Measurements from ENCODE around the gene LRIG1.

LRIG1 gene

GRCh38 chr3:66355394-66355793, 145.4 kb downstream of the LRIG1 start:
- no peaks in the 10 kb centered on the region for H3K27me3 ChIP-seq (ENCODE audit: control insufficient read depth, insufficient read depth, low read length)
- no peaks in the 10 kb centered on the region for H3K4me1 ChIP-seq (ENCODE audit: control insufficient read depth, insufficient read depth, low read length)
- H3K9ac ChIP-seq (ENCODE audit: low read length) = no peak overlapping the region
- no peak overlapping the region for H3K4me3 ChIP-seq (ENCODE audit: low read length)
- no peaks in the 10 kb centered on the region for H3K36me3 ChIP-seq (ENCODE audit: control insufficient read depth, insufficient read depth, low read length)
- no peaks in the 10 kb centered on the region for H3K9me3 ChIP-seq (ENCODE audit: control insufficient read depth, low read length)

GRCh38 chr3:66354001-66354400, 146.8 kb downstream of the LRIG1 start:
- Histone ChIP-seq H3K27me3 (ENCODE audit: control insufficient read depth, insufficient read depth, low read length) (no peaks in the 10 kb centered on the region), H3K4me3 (ENCODE audit: low read length) (no peak overlapping the region), H3K36me3 (ENCODE audit: control insufficient read depth, insufficient read depth, low read length) (no peaks in the 10 kb centered on the region), H3K4me1 (ENCODE audit: control insufficient read depth, insufficient read depth, low read length) (no peaks in the 10 kb centered on the region), H3K9ac (ENCODE audit: low read length) (no peak overlapping the region), H3K9me3 (ENCODE audit: control insufficient read depth, low read length) (no peaks in the 10 kb centered on the region)

GRCh38 chr3:66353530-66353929, 147.3 kb downstream of the LRIG1 start:
- H3K4me1 ChIP-seq (ENCODE audit: control insufficient read depth, insufficient read depth, low read length) = no peaks in the 10 kb centered on the region

GRCh38 chr3:66353039-66353438, 147.8 kb downstream of the LRIG1 start:
- Histone ChIP-seq H3K27me3 (ENCODE audit: control insufficient read depth, insufficient read depth, low read length) (no peaks in the 10 kb centered on the region), H3K4me3 (ENCODE audit: low read length) (no peak overlapping the region), H3K9me3 (ENCODE audit: control insufficient read depth, low read length) (no peaks in the 10 kb centered on the region), H3K4me1 (ENCODE audit: control insufficient read depth, insufficient read depth, low read length) (no peaks in the 10 kb centered on the region), H3K36me3 (ENCODE audit: control insufficient read depth, insufficient read depth, low read length) (no peaks in the 10 kb centered on the region), H3K9ac (ENCODE audit: low read length) (no peak overlapping the region)

More at GRCh38 chr3:66353530-66353929, 147.3 kb downstream of the LRIG1 start:
- Histone ChIP-seq H3K36me3 (ENCODE audit: control insufficient read depth, insufficient read depth, low read length) (no peaks in the 10 kb centered on the region), H3K9me3 (ENCODE audit: control insufficient read depth, low read length) (no peaks in the 10 kb centered on the region), H3K4me3 (ENCODE audit: low read length) (no peak overlapping the region), H3K9ac (ENCODE audit: low read length) (no peak overlapping the region), H3K27me3 (ENCODE audit: control insufficient read depth, insufficient read depth, low read length) (no peaks in the 10 kb centered on the region)

GRCh38 chr3:66350601-66351000, 150.2 kb downstream of the LRIG1 start:
- no peaks in the 10 kb centered on the region for H3K9me3 ChIP-seq (ENCODE audit: control insufficient read depth, low read length)
- H3K36me3 ChIP-seq (ENCODE audit: control insufficient read depth, insufficient read depth, low read length) = no peaks in the 10 kb centered on the region
- H3K9ac ChIP-seq (ENCODE audit: low read length) = no peak overlapping the region
- no peak overlapping the region for H3K4me3 ChIP-seq (ENCODE audit: low read length)
- H3K27me3 ChIP-seq (ENCODE audit: control insufficient read depth, insufficient read depth, low read length) = no peaks in the 10 kb centered on the region
- H3K4me1 ChIP-seq (ENCODE audit: control insufficient read depth, insufficient read depth, low read length) = peaks cover under 1% of the 10 kb centered on the region

GRCh38 chr3:66348704-66349103, 152.1 kb downstream of the LRIG1 start:
- Histone ChIP-seq H3K36me3 (ENCODE audit: control insufficient read depth, insufficient read depth, low read length) (no peaks in the 10 kb centered on the region), H3K4me1 (ENCODE audit: control insufficient read depth, insufficient read depth, low read length) (peaks cover 13% of the 10 kb centered on the region), H3K27me3 (ENCODE audit: control insufficient read depth, insufficient read depth, low read length) (no peaks in the 10 kb centered on the region), H3K4me3 (ENCODE audit: low read length) (no peak overlapping the region), H3K9ac (ENCODE audit: low read length) (no peak overlapping the region), H3K9me3 (ENCODE audit: control insufficient read depth, low read length) (no peaks in the 10 kb centered on the region)

GRCh38 chr3:66344848-66345578, 155.8 kb downstream of the LRIG1 start:
- Histone ChIP-seq H3K4me3 (ENCODE audit: low read length) (no peak overlapping the region), H3K9ac (ENCODE audit: low read length) (no peak overlapping the region), H3K27me3 (ENCODE audit: control insufficient read depth, insufficient read depth, low read length) (no peaks in the 10 kb centered on the region)

GRCh38 chr3:66344391-66344811, 156.4 kb downstream of the LRIG1 start:
- Histone ChIP-seq H3K36me3 (ENCODE audit: control insufficient read depth, insufficient read depth, low read length) (no peaks in the 10 kb centered on the region), H3K9ac (ENCODE audit: low read length) (no peak overlapping the region), H3K4me1 (ENCODE audit: control insufficient read depth, insufficient read depth, low read length) (peaks cover 13% of the 10 kb centered on the region), H3K9me3 (ENCODE audit: control insufficient read depth, low read length) (no peaks in the 10 kb centered on the region), H3K27me3 (ENCODE audit: control insufficient read depth, insufficient read depth, low read length) (no peaks in the 10 kb centered on the region), H3K4me3 (ENCODE audit: low read length) (no peak overlapping the region)

More at GRCh38 chr3:66344848-66345578, 155.8 kb downstream of the LRIG1 start:
- Histone ChIP-seq H3K36me3 (ENCODE audit: control insufficient read depth, insufficient read depth, low read length) (no peaks in the 10 kb centered on the region), H3K9me3 (ENCODE audit: control insufficient read depth, low read length) (no peaks in the 10 kb centered on the region), H3K4me1 (ENCODE audit: control insufficient read depth, insufficient read depth, low read length) (peaks cover 13% of the 10 kb centered on the region)

GRCh38 chr3:66342717-66343356, 158.0 kb downstream of the LRIG1 start:
- Histone ChIP-seq H3K4me1 (ENCODE audit: control insufficient read depth, insufficient read depth, low read length) (peaks cover 13% of the 10 kb centered on the region), H3K9me3 (ENCODE audit: control insufficient read depth, low read length) (no peaks in the 10 kb centered on the region), H3K4me3 (ENCODE audit: low read length) (no peak overlapping the region), H3K36me3 (ENCODE audit: control insufficient read depth, insufficient read depth, low read length) (no peaks in the 10 kb centered on the region), H3K27me3 (ENCODE audit: control insufficient read depth, insufficient read depth, low read length) (no peaks in the 10 kb centered on the region), H3K9ac (ENCODE audit: low read length) (no peak overlapping the region)

- Histone ChIP-seq H3K9me3 (ENCODE audit: control insufficient read depth, low read length) (no peaks in the 10 kb centered on the region), H3K4me3 (ENCODE audit: low read length) (no peak overlapping the region), H3K4me1 (ENCODE audit: control insufficient read depth, insufficient read depth, low read length) (no peaks in the 10 kb centered on the region), H3K36me3 (ENCODE audit: control insufficient read depth, insufficient read depth, low read length) (no peaks in the 10 kb centered on the region), H3K27me3 (ENCODE audit: control insufficient read depth, insufficient read depth, low read length) (no peaks in the 10 kb centered on the region), H3K9ac (ENCODE audit: low read length) (no peak overlapping the region)
Measured at GRCh38 chr3:66338927-66339326, 161.9 kb downstream of the LRIG1 start.

GRCh38 chr3:66336333-66336766, 164.5 kb downstream of the LRIG1 start:
- no peaks in the 10 kb centered on the region for H3K27me3 ChIP-seq (ENCODE audit: control insufficient read depth, insufficient read depth, low read length)

GRCh38 chr3:66335671-66336070, 165.2 kb downstream of the LRIG1 start:
- no peaks in the 10 kb centered on the region for H3K4me1 ChIP-seq (ENCODE audit: control insufficient read depth, insufficient read depth, low read length)
- H3K27me3 ChIP-seq (ENCODE audit: control insufficient read depth, insufficient read depth, low read length) = no peaks in the 10 kb centered on the region
- no peak overlapping the region for H3K4me3 ChIP-seq (ENCODE audit: low read length)
- H3K36me3 ChIP-seq (ENCODE audit: control insufficient read depth, insufficient read depth, low read length) = no peaks in the 10 kb centered on the region
- H3K9ac ChIP-seq (ENCODE audit: low read length) = no peak overlapping the region
- no peaks in the 10 kb centered on the region for H3K9me3 ChIP-seq (ENCODE audit: control insufficient read depth, low read length)

More at GRCh38 chr3:66336333-66336766, 164.5 kb downstream of the LRIG1 start:
- no peaks in the 10 kb centered on the region for H3K9me3 ChIP-seq (ENCODE audit: control insufficient read depth, low read length)
- H3K4me3 ChIP-seq (ENCODE audit: low read length) = no peak overlapping the region
- no peaks in the 10 kb centered on the region for H3K4me1 ChIP-seq (ENCODE audit: control insufficient read depth, insufficient read depth, low read length)
- no peaks in the 10 kb centered on the region for H3K36me3 ChIP-seq (ENCODE audit: control insufficient read depth, insufficient read depth, low read length)
- no peak overlapping the region for H3K9ac ChIP-seq (ENCODE audit: low read length)

Measured in mucosa of stomach (tissue), 1 donor.